SW480 (cell line): ENCODE measurements around the gene ASB6.
"Not testable (repeated sequence)": the region's sequence is repeated elsewhere in the genome, so short reads cannot be mapped to it uniquely, and the experiment has no call there.

Experiments used
- DNase-seq: peaks from one replicate; pipeline ENCODE4 v3.0.0-alpha.2; 2016; ENCODE audit warnings: low spot score

The ASB6 gene

DNA sequence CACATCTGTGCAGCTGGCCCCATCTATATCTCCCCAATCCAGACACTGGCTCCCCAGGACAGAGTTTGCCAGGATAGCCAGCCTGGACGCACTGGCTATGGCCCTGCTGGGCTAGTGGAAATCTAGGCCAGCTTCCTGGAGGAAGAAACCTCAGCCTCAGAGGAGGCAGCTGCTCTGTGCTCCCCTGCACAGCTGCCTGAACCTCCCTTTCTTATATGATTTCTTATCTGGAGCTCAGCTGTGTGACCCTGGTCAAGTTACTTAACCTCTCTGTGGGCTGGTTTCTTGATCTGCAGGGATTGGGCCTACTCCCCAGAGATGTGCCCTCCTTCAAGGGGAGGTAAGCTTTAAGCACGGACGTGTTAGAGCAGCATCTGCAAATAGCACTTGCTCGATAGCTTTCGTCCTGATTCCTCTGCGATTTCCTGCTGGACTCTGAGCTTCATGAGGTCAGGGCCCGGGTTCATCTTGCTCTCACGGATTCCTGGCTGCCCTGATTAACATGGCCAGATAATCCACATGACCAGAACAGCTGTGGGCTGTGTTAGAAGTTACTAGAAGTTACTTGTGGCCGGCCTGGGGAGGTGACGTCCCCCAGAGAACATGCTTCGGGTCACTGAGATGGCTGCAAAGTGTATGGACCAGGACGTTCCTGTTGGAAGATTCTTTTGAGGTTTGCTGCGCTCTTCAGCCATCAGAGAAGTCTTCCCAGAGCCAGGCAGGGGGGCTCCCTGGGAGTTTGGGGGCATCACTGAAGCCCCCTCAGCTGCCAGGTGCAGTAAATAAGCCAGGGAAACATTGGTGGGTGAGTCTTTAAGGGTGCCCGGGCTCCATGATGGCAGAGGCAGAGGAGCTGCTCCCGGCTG, 35.6 kb downstream of the ASB6 start:
- no peak for DNase-seq

DNA sequence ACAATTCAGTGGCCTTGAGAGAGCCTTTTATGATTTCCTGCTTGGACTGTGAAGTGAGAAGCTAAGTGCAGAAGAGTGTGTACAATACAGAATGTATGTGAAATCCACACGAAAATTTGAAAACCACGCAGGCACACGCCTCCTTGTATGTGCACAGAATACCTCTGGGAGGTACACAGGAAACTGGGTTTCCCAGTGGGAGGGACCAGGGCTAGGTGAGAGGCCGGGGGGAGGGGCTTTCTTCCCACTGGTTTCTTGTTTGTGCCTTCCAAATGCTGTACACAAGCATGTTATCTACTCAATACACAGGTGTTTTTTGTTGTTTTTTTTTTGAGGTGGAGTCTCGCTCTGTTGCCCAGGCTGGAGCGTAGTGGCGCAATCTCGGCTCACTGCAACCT, 37.2 kb downstream of the ASB6 start:
- peak; percentile 62 for DNase-seq

DNA sequence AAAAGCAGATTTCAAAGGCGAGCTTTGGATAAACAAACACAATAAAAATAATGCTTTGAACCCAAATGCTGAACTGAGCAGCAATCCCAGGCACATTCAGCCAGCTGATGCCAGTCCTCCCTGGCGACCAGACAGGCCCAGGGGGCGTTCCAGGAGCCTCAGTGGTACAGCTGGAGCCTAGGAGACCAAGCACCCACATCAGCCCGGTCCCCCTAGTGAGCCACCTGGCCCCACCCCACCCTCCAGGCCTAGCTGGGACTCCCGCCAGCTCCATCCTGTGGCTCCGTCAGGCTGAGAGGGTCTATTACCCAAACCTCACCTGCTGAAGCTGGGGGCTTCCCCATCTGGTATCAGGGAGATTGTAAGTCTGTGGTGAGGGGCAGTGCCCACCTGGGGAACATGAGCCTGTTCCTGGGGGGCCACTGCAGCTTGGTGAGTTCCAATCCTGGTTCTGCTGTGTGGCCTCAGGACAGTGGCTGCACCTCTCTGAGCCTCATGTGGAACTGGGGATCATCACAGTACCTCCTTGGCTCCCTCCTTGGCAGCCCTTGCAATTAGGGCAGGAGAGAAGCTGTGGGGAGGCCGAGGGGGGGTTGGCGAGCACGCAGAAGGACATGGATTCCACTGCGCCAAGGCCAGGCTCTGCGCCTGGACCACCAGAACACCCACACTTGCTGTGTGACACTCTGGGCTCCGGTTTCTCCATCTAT, 37.7 kb downstream of the ASB6 start:
- DNase-seq: no peak

DNA sequence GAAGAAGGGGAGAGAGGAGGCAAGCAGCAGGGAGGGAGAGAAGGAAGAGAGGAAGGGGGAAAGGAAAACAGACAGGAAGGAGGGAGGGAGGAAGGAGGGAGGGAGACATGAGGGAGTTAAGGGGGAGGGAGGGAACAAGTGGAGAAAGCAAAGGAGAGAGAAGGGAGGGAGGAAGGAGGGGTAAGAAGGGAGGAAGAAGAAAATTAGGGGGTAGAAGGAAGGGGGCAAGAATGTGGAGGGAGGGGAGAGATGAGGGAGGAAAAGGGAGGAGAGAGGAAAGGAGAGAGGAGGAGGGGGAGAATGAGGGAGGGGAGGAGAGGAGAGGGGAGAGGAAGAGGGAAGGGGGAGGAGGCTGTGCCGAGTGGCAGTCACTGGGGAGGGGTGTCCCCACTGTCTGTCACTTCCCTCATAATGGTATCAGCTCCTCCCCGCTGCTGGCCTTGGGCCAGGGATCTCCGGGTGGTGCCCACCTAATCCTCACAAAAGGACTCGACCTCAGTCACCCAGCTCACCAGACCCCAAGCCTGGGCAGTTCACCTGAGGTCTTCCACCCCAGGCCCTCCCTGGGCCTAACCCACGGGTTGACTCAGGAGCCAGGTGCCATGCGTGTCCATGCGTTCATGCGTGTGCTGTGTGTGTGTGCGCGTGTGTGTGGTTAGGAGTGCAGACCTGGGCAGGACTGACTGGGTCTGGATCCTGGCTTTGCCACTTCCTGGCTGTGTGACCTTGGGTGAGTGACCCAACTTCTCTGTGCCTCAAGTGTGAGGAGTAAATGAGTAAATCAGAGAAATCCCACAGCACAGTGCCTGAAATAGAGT, 39.1 kb downstream of the ASB6 start:
- DNase-seq: peak; percentile 38

GRCh38 chr9:129601082-129601674, 40.8 kb downstream of the ASB6 start:
- no peak for DNase-seq

- no peak for DNase-seq
Observed at GRCh38 chr9:129598089-129598596, 43.8 kb downstream of the ASB6 start.

DNA sequence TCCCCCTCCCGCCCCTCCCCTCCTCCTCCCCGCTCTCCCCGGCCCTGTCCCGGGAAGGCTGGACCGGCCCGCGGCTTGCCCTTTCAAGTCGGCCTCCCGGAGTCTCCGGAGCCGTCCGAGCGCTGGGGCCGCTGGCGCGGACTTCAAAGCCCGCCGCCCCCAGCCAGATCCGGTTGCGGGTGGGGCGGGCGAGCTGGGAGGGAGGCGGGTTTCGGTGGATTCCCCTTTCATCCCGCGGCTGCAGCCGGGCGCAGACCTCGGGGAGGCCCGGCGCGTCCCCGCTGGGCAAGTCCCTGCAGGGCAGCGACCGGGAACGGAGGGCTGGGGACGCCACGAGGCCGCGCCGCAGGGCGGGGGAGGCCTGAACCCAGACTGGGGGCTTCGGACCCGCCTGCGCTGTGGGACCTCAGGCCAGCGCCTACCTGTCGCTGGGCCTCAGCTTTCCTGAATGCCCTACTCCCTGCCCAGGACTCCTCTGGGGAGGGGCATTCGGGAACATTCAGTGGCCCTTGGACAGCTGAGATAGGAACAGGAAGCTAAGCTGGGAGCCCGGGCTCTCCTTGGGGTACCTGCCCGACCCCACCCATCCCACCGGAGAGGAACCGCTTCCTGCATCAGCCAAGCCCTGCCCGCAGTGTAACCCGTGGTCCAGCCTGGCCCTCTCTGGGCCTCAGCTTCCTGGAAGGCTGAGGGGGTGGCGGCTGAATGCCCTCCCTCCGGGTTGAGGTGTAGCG, 44.4 kb downstream of the ASB6 start:
- peak; percentile 96 for DNase-seq

- peak; percentile 98 for DNase-seq
Observed at GRCh38 chr9:129596541-129597331, 45.2 kb downstream of the ASB6 start.

DNA sequence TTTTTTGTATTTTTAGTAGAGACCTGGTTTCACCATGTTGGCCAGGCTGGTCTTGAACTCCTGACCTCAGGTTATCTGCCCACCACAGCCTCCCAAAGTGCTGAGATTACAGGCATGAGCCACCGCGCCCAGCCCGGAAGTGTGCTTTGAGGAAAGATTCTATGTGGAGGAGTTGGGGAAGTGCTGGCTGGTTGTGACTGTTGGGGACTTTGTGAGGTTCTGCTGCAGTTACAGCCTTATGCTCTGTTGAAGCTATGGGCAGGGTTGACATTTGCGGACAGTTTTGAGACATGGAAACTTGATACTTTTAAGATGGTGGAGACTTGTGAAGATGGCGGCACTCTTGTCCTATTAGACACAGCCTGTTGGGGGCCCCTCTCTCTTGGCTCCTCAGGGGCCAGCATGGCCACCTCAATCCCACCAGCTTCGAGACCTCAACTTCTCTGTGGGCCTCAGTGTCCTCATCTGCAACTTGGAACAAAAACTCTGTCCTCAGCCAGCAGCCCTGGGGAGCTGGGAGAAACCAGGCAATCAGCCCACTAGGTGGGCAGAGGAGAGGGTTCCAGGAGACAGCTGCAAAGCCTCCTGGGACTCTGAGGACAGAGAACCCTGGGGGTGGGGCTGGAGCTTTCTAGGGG, 45.9 kb downstream of the ASB6 start:
- no peak for DNase-seq

DNA sequence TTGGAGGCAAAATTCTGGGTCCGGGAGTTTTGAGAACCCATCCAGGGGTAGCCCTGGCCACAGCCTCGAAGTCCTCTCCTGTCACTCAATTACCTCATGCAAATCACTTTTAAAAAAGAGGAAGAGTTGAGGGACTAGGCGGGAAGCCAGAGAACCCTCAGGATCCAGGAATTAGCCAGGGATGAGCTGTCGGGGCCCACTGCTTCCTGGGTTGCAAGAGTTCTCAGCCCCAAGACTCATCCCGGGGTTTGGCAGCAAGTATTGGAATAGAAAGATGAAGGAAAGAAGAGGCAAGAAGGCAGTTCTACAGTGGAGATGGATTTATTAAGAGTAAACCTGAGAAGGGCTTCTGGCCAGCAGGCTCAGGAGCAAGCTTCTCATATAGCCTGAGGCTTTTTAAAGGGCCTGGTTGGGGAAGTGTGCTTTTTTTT, 46.6 kb downstream of the ASB6 start:
- DNase-seq: no peak

GRCh38 chr9:129594632-129595031, 47.3 kb downstream of the ASB6 start:
- no peak for DNase-seq

DNA sequence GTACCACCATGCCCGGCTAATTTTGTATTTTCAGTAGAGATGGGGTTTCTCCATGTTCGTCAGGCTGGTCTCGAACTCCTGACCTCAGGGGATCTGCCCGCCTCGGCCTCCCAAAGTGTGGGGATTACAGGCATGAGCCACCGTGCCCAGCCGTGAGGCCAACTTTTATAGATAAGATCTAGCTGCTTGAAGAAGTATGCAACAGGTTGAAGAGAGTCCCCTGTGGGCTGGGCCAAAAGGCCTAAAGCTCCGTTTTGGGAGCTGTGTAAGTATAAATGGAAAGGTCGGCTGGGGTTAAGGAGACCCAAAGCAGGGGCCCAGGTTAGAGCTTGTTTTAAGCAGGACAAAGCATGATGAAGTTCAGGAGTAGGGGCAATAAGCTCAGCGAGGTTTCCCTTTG, 49.2 kb downstream of the ASB6 start:
- not testable (repeated sequence) for DNase-seq

DNA sequence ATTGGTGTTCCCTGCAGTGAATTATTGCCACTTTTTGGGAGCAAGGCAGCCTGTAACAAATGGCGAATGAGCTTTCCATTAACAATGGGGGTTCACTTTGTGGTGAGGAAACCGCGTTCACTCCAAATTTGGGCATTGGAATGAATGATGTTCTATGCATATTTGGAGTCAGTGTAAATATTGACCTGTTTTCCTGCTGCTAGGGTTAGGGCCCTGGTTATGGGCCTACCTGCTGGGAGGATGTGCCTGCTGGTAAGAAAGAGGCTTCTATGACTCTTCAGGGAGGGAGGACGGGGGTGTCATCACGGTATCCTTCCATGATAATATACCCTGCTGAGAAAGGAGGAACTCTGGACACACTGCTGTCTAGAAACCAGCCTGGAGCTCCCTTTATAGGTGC, 50.0 kb downstream of the ASB6 start:
- no peak for DNase-seq

- no peak for DNase-seq
Observed at GRCh38 chr9:129590466-129590865, 51.5 kb downstream of the ASB6 start.

- DNase-seq: no peak
Observed at GRCh38 chr9:129587487-129588262, 54.3 kb downstream of the ASB6 start.

- DNase-seq: no peak
Observed at GRCh38 chr9:129586685-129587084, 55.3 kb downstream of the ASB6 start.

GRCh38 chr9:129586245-129586644, 55.7 kb downstream of the ASB6 start:
- no peak for DNase-seq

- DNase-seq: no peak
Observed at GRCh38 chr9:129585352-129585751, 56.6 kb downstream of the ASB6 start.
